ENCODE data around the gene TCEA2.
"Not testable (repeated sequence)": the region's sequence is repeated elsewhere in the genome, so short reads cannot be mapped to it uniquely, and the experiment has no call there.

GRCh38 chr20:64088586-64088985, 25.6 kb downstream of the TCEA2 start:
- TF ChIP-seq CTCF (IDR thresholded peaks at IDR 0.05; ENCODE audit: insufficient read depth, low read length, poor library complexity, severe bottlenecking); EZH2phosphoT487 (conservative IDR thresholded peaks at IDR 0.05; ENCODE audit: low read length): not testable (repeated sequence)
